ENCODE measurements around the gene SEPTIN5. TPM values are rescaled to one million over a fixed set of nuclear protein-coding genes. Genes with fewer than 3 reads are reported as not detected.
A peak's percentile ranks its signal among the peaks of the same experiment; 100 is the strongest.

SEPTIN5 gene
- total and polyA plus RNA-seq, 9 of the 15 experiments (the other 6 are each of a cell fraction or from before 2014, with no cell fraction given) = 0.03 to 195 (median 119) TPM

GRCh38 chr22:19756288-19757128, 42.2 kb downstream of the SEPTIN5 start (continued):
- peak; percentile 55; the same call in 1 of the 2 replicates for TF ChIP-seq HMGXB4 (CRISPR knock-in tag; IDR thresholded peaks at IDR 0.05)
- peak; percentile 42; the same call in 1 of the 2 replicates for TF ChIP-seq PRMT5 (CRISPR knock-in tag; IDR thresholded peaks at IDR 0.05)
- no peak for TF ChIP-seq ATF3 (IDR thresholded peaks at IDR 0.05)
- TF ChIP-seq ATF3 (CRISPR knock-in tag; conservative IDR thresholded peaks at IDR 0.05) = 0 out of 2 replicates have a peak, but pooled peaks have one; percentile 23
- 0 out of 2 replicates have a peak, but pooled peaks have one; percentile 39 for TF ChIP-seq JUN (IDR thresholded peaks at IDR 0.05; ENCODE audit: borderline replicate concordance, low read depth, low read length)
- no peak for TF ChIP-seq JUN (CRISPR knock-in tag; IDR thresholded peaks at IDR 0.05; ENCODE audit: borderline replicate concordance)
- TF ChIP-seq MBD2 (IDR thresholded peaks at IDR 0.05; ENCODE audit: borderline replicate concordance, low read depth) = peak; percentile 11; the same call in 1 of the 2 replicates
- TF ChIP-seq GTF2B (IDR thresholded peaks at IDR 0.05; ENCODE audit: extremely low read depth, insufficient read length) = no peak
- TF ChIP-seq GATAD2B (IDR thresholded peaks at IDR 0.05; ENCODE audit: borderline replicate concordance) = no peak
- TF ChIP-seq ZC3H8 (IDR thresholded peaks at IDR 0.05) = no peak; the same call in 1 of the 2 replicates
- no peak for TF ChIP-seq TFAP4 (CRISPR knock-in tag; IDR thresholded peaks at IDR 0.05; ENCODE audit: borderline replicate concordance)
- TF ChIP-seq LARP7 (IDR thresholded peaks at IDR 0.05) = no peak; the same call in 1 of the 2 replicates
- no peak for TF ChIP-seq RBM25 (IDR thresholded peaks at IDR 0.05; ENCODE audit: low read depth, low read length, severe bottlenecking)
- TF ChIP-seq KDM4B (IDR thresholded peaks at IDR 0.05; ENCODE audit: borderline replicate concordance in 2 of 2, low read depth in 1 of 2) = peak in 1 of 2 experiments; percentile 50; a peak in 1 of 4 replicates
- no peak for TF ChIP-seq JUNB (CRISPR knock-in tag; conservative IDR thresholded peaks at IDR 0.05)
- peak; percentile 42; the same call in 1 of the 2 replicates for TF ChIP-seq EP300 (IDR thresholded peaks at IDR 0.05; ENCODE audit: low read length)
- no peak for TF ChIP-seq MEIS2 (IDR thresholded peaks at IDR 0.05; ENCODE audit: partially characterized antibody)
- TF ChIP-seq IRF2 (CRISPR knock-in tag; IDR thresholded peaks at IDR 0.05) = no peak
- no peak for TF ChIP-seq FOXP1 (CRISPR knock-in tag; IDR thresholded peaks at IDR 0.05)
- TF ChIP-seq ZNF655 (CRISPR knock-in tag; IDR thresholded peaks at IDR 0.05) = no peak
- TF ChIP-seq ATF1 (CRISPR knock-in tag; IDR thresholded peaks at IDR 0.05) = peak; percentile 43
- TF ChIP-seq ATF1 (tag; IDR thresholded peaks at IDR 0.05) = peak; percentile 67
- peak; percentile 76 for TF ChIP-seq CCNT2 (IDR thresholded peaks at IDR 0.05; ENCODE audit: borderline replicate concordance, extremely low read depth, insufficient read length, low read depth, low read length)
